ENCODE measurements around the gene RBM47.
"Not testable (repeated sequence)": the region's sequence is repeated elsewhere in the genome, so short reads cannot be mapped to it uniquely, and the experiment has no call there.

RBM47 gene

DNA sequence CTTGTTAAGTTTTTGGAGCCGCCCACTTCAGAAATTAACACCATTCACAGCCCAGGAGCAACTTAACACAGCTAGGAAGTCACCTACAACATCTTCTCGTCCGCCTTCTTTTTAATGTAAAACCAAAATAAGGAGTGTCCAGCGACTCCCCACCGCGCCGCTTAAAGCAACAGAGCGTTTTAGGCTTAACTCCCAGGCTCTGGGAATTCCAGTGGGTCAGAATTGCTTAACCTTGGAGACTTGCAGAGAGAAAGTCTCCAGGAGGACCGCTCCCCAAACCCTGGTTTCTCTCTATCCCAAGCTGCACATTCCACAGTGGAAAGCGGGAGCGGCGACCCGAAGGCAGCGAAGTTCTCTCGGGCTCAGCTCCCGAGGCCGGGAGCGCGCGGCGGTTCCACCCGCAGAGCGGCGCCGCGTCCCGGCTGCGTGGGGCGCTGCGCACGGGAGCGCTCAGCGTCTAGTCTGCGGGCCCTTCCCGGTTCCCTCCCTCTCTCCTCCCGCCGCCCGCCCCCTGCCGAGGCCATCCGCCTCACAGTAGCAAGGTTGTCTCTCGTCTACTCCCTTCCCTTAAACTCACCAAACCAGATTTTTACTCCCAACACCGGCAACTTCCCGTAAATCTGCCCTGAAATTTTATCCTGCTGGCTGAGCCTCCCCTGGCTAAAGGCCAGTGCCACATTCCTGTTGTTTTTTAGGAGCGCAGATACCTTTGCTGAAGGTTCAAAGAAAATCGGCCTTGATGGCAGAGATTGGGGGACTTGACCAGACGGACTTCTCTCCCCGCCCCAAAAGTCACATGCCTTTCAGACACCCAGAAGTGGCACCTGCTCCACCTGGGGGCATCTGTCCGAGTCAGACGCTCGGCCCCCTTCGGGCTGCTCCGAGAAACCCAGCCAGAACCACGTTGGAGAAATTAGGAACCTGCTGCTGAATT, at the start of gene RBM47:
RBM47 (minus strand) TSS at position 464 of the 934 bp plus-strand sequence. CDS start 190,971 bp downstream, outside the sequence.
- peak; percentile 79 for DNase-seq (ENCODE audit: low spot score)

DNA sequence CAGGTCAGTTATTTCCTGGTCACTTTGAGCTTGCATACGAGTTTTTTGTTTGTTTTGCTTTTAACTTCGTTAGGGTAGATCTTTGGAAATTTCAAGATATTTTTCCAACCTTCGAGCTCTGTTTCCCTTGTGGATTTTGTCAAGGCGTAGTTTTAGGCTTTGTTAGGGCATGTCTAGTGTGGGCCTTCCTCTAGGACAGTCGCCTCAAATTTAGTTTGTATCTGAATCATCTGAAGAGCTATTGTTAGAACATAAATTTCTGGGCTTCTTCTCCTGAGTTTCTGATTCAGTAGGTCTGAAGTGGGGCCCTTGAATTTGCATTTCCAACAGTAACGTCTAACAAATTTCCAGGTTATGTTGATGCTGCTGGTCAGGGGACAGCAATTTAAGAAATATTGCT, 48.8 kb upstream of the RBM47 start:
- DNase-seq (ENCODE audit: low spot score): no peak

DNA sequence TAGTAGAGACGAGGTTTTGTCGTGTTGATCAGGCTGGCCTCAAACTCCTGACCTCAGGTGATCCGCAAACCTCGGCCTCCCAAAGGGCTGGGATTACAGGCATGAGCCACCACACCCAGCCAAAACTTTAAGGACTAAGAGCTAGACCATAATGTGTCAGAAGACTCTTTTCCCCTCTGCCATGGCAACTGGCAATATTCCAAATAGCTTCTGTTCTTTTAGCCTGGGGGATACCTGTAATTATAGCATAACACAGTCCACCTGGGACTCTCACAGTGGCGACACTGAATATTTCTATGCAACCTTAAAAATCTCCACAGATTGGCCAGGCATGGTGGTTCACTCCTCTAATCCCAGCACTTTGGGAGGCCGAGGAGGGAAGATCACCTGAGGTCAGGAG, 45.5 kb upstream of the RBM47 start:
- DNase-seq (ENCODE audit: low spot score): no peak

DNA sequence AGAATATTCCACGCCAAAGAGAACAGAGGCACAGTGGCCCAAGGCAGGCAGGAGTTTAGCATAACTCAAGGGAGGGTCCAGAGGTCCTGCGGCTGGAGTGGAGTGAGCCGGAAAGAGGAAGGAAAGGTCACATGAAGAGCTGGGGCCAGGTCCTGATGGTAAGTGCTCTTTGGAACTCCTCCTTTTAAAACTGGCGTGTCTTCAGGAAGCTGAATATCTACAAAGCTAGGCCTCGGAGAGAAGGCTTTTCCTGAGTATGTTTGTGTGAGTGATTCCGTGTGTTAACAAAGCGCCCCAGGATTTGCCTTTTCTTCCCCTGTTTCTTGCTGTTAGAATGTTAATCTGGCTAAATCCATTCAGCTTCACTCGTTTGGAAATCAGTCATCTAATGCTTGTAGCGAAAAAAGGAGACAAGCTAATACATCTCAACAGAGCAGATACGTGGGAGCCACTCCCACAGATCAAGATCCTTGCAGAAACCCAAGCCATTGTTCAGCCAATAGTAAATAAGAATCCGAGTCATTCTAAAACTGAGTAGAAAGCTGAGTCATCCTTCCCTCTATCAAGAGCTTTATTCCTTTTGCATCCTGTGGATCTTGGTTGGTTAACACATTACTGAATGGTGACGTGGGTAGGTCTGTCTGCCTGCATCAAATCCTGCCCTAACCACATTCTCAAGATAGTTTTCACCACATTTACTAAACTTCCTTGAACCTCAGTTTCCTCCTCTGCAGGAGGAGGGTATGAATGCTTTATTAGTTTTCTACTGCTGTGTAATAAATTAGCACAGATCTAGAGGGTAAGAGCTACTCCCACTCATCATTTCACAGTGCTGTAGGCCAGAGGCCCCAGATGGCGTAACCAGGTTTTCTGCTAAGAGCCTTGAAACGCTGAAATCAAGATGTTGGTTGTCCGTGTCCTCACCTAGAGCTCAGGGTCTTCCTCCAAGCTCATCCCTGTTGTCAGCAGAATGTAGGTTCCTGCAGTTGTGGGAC, 43.2 kb upstream of the RBM47 start:
- DNase-seq (ENCODE audit: low spot score): peak; percentile 63

DNA sequence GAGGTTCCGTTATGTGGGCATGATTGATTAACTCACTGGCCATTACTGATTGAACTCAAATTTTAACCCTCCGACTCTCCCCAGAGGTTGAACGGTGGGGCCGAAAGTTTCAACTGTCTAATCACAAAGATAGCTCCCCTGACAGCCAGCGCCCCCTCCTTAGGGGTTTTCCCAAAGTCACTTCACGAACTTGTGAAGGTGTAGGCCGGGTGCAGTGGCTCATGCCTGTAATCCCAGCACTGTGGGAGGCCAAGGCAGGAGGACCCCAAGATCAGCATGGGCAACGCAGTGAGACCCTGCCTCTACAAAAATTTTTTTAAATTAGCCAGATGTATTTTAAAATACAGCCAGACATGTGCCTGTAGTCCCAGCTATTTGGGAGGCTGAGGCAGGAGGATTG, 39.8 kb upstream of the RBM47 start:
- DNase-seq (ENCODE audit: low spot score): no peak

DNA sequence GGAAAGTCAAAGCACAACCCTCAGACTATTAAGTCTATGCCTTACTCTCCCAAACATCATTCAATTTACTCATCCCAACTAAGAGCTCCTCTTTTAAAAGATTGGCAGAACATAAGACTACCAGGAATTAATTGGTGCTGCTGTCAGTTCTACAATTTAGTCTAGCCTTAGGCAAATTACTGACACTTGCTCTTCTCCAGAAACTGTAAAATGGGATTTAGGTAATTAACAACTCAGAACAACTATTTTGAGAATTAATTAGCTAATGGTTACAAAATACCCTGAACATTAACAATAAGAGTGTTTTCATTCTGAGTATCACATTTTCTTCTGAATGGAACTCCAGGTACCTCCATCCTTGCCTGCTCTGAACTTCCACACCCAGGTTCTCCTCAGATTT, 36.2 kb upstream of the RBM47 start:
- no peak for DNase-seq (ENCODE audit: low spot score)

DNA sequence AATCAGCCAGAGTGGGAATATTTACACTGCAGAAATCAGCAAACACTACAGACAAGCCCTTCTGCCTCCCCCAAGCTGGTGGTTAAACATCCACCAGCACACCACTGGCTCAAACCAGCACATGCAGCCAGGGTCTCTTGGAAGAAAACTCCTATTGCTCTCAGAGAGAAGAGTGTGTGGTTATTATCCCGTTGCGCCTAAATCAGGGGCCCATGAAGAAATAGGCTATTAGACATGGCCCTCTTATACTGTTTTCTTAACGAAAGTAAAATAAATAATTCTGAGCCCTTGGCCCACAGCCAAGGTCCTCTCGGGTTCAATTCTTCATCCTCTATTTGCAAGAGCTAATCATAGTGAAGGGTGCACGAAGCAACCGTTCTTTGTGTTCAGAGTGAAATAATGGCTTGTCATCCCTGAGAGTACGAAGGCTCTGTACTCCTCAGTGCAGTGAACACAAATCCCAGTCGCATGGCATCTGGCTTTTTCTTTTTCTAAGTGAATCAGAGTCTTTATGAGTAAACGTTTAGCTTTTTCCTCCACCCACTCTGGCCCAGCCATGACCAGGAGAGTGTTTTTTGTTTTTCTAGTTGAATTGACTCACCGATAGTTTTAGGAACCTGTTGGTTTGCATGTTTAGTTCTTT, 33.4 kb upstream of the RBM47 start:
- DNase-seq (ENCODE audit: low spot score): peak; percentile 15

DNA sequence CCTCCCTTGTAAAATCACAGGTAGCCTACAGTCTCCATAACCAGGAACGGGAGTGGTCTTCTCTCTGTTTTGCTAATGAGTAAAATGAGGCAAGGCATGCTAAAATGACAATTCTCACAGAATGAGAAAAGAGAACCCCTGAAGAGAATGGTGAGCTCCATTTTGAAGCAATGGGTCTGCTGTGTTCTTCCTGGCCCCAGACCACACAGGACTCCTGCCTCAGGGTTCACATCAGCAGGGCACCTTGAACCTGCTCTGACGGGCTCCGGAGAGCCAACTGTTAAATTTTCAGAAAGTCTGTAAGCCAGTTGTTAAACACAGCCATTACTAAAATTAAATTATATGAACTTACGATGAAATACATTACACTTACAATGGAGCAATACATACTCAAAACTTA, 32.1 kb upstream of the RBM47 start:
- no peak for DNase-seq (ENCODE audit: low spot score)

DNA sequence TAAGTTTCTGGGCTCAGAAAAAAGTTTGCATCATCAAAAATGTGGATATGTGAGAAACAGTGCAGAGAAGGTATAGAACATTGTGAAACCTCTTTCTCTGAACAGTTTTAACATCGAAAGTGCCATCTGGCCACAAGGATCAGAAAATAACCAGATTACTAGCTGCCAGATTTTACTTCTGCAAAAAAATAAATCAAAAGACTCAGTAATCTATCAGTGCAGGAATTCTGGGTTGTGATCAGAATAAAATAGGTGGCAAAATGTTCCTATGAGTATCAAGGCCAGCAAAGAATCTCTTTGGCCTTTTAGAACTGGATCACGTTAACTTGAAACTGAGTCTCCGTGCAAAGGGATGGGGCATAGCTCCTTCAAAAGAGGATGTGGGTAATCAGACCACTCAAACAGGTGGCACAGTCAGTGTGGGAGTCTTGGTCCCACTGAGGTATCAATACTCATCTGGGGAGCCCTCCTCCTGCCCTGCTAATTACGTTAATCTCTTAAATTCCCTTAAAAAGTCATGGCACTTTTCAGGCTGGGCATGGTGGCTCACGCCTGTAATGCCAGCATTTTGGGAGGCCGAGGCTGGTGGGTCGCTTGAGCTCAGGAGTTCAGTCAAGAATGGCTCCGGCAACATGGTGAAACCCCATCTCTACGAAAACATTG, 26.7 kb upstream of the RBM47 start:
- no peak for DNase-seq (ENCODE audit: low spot score)

DNA sequence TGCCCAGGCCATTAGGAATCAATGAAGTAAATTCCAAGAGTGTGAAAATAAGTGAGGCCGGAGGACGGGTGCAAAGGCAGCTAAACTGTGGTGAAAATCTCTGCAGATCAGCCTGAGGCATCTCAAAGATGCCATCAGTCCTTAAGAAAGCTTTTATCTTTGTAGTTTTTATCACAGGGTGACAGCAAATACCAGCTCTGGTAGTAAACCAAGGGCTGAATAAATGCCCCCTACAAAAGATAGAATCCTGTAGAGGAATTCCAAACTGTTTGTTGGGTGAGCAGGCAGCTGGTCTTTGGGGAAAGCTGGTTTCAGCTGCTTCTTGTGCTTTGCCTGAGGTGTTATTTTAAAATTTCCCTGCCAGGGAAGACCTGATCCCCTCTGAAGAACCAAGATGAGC, 21.6 kb upstream of the RBM47 start:
- DNase-seq (ENCODE audit: low spot score): no peak

DNA sequence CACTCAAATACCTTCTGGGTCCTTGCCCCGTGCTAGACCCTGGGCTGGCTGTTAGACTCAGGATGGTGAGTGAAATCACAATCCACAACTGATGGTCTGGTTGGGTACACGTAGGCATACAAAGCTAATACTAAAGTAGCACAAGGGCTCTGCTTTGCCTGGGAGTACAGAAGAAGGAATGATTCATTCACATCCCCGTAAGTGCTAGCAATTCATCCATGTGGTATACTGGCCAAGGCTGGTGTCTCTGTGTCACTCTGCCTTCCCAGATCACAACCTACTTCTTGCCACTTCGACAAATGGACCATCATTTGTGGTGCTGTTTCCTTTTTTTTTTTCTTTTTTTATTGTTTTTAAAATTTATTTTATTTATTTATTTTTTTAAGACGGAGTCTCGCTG, 19.7 kb upstream of the RBM47 start:
- no peak for DNase-seq (ENCODE audit: low spot score)

DNA sequence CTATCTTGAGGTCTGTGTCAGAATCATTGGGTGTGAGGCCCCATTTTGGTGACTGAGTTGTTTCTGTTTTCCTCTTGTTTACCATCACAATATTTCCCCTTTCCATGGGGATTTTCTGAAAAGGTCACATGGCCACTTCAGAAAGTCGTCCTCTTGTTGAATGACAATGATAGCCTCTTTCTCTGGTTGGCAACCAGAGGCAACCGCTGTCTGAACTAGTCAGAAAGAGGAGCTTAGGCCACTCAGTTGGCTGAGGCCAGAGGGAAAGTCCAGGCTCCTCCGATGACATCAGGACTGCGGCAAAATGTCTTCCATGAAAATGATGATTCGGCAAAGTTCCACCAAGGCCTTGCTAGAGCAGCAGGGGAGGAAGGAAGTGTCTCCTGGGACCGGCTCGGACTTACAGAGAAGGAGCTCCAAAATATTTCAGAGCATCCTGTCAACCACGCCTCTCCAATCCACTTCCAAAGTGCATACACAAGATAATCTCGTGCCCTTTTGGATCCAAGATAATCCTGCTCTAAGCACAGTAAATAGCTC, 19.1 kb upstream of the RBM47 start:
- no peak for DNase-seq (ENCODE audit: low spot score)

DNA sequence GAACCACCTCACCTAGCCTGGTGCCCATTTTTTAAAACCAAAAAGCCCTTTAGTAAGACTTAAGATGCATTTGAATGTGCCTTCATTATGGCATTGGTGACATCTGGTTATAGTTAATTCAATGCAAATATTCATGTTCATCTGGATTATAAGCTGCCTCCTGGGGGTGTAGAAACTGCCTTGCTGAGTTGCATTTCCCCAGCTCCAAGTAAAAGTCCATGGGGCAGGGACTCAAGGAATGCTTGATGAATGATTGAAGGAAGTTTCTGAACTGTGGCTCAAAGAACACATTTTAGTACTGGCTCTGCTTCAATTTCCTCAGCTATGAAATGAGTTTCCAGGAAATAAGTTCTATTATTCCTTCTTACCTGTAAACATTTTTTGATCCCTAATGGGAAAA, 18.5 kb upstream of the RBM47 start:
- DNase-seq (ENCODE audit: low spot score): no peak

DNA sequence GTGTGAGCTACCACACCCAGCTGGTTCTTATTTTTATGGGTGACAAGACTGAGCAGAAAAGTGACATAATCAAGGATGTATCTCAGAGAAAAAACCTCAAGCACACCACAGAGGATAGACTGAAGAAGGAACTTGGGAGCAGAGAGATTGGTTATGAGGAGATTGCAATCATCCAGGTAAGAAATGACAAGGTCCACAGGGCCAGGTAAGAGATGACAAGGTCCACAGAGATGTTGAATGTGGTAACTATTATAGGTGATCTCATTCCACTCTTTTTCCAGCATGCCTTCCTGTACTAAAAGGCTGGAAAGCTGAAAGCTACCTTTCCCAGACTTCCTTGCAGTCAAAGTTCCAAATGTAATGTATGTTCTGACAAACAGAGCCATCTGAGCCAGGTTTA, 15.9 kb upstream of the RBM47 start:
- DNase-seq (ENCODE audit: low spot score): no peak

DNA sequence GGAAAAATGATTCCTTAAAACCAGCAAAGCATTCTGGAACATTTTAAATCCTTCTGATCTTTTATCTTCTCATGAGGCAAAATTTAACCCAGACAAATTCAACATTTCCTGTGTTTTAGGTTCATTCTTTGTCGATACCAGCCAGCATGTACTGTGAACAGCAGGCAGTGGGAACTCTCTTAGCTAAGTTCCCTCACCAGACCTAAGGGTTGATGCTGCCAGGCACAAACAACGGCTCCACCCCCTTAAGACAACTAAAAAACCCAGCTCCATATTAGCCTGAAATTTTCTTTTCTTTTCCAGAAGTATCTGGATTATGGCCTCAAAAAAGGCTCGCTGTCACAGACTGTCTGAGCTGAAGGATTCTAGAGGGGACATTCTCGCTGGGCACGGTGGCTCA, 2.4 kb upstream of the RBM47 start:
- no peak for DNase-seq (ENCODE audit: low spot score)

DNA sequence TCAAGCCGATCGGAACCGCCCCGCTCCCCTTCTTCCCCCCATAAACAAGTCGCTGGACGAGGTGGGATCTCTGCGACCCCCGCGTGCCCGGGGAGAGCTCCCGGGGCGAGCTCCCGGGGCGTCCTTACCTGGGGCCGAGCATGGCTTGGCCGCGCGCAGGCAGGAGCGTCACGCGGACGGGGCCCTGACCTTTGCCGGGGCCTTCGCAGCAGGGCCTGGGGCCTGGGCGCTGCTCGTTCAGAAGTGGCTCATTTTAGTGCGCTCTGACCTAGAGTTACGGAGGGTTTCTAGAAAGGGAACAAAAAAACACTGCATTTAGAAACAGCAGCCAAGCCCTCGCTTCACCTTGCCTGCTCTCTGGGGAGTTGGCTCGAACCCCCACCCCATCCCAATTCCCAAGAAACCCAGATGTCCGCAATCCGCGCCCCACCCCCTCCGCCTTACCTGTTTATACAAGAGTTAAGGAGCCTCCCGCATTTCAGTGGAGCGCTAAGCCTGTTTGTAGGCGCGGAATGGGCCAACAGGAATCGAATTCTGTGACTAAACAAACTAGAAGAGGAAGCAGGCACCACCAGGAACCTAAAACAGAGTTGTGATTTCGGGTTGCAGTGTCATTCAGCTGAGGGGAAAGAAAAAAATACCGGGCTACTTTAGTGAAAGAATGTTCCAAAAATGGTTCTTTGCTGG, 814 bp upstream of the RBM47 start:
- DNase-seq (ENCODE audit: low spot score): peak; percentile 54

DNA sequence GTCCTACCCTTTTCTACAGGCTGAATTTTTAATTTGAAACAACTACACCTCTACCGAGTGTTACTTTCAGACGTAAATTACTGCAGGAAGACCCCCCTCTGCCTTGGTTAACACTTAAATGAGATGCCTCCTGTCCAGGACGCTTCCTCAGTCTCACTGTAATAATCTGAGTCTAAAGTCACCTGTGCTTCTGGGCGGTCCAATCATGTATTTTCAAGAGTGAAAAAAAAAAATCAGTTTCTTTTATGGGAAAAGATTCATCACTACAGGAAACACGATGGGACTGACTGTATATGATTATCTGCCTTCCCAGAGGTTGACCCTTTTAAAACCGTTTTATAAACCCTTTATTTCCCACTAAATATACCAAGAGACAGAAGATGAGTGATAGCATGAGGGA, 776 bp downstream of the RBM47 start:
- DNase-seq (ENCODE audit: low spot score): peak; percentile 30

DNA sequence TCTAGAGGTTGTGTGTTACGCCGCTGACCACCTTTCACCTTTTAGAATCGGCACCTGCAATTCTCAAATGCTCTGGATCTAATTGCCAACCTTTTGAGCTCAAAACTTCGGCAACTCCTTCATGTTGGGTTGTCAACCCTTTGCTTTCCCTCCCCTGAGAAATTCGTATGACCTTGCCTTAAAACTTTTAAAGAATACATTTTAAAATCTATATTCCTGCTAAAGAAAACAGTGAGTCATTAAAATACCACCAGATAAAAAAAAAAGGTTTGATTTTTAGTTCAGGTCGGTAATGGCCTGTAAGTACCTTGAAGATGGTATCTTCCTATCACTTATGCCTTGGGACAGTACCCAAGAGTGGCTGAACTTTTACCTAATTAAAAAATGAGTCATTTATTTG, 1.3 kb downstream of the RBM47 start:
- DNase-seq (ENCODE audit: low spot score): not testable (repeated sequence)

DNA sequence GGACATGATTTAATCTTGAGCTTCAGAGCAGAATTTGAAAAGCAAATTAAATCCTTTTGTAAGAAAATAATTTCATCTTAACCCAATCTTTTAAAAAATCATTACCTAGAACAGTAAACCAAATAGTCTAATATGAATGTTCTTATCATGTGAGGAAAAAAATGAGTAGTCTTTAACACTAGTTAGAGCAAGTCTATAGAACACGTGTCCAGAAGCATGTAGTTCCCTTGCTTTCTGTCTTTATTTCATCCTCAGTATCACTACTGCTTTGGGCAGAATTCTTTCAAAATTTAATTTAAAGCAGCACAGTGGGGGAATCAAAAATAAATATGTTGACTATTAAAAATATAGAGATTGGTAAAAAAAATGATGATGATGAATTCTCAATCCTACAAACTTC, 2.1 kb downstream of the RBM47 start:
- no peak for DNase-seq (ENCODE audit: low spot score)

DNA sequence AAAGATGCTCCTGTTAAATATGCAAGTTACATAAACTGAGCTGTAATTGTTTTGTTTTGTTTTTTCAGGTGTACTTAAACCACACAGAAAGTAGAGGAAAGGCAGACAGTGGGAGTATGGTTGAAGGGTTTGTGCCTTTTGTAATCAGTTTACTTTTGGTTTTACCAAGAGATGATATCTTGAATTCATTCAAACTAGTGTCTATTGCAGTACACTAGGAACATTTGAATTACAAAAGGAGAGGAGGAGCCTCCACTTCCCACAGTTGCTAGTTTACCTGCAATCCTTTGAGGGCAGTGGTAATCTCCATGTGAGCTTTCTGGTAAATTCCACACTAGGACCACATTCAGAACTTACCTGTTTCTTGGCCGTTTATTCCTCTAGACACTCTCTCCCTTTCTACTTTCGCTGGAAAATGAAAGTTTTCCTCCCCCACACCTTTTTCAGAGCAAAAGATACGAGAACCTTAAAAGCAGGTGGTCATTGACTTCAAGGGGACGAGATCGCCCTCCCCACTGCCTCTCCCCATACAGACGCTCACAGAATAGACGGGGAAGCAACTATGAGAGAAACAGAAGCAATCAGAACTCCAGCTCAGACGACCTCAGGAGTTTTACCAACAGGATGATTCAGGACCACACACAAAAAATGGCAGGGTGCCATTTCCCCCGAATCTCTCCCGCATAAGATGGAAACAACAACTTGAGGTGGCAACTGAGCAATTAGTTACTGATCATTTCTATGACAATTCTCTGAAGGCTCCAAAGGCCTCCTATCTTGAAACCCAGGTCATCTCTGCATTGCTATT, 3.3 kb downstream of the RBM47 start:
- no peak for DNase-seq (ENCODE audit: low spot score)

Data from LoVo (cell line).